K562 (cell line): Measurements from ENCODE around the gene BNIP2. TPM values are rescaled to one million over a fixed set of nuclear protein-coding genes. Genes with fewer than 3 reads are reported as not detected.

Experiments used
- ATAC-seq: fragments of 200-7000 bp; cut with Tn5 transposase; 3 replicates; pipeline ENCODE4 v1.9.1; 2020; ENCODE audit warnings: moderate library complexity
- BruUV-seq: library from RNA; stranded (reverse); fragments of 400-500 nt; replicated peaks from 2 replicates; lab custom pipeline; 2021; lab: Mats Ljungman, UMichigan
- CTCF ChIA-PET: fragments of 300-600 bp; formaldehyde crosslinking; extraction: SDS; loops from one replicate; lab custom pipeline; 2021; ENCODE audit warnings: low intra/inter-chr PET ratio; lab: Yijun Ruan, JAX
- POLR2A ChIA-PET: fragments of 300-600, 350-650 bp; sonication (Branson Sonifier 250); formaldehyde crosslinking; extraction: SDS; loops from one replicate; lab custom pipeline; 2021; ENCODE audit warnings: antibody characterized with exemption, inconsistent platforms; lab: Yijun Ruan, JAX
- DNase-seq, 4 experiments: peaks; one replicate each; pipeline versions ENCODE4 v3.0.0 to v3.0.0-alpha.2; 2011 to 2018; ENCODE audit warnings: low spot score in 3 of 4, mixed read lengths in 3 of 4; ENCODE audit errors: extremely low read depth in 1 of 4
- FAIRE-seq: peaks from 2 replicates; lab custom pipeline; 2011; peaks lifted over from hg19 to GRCh38; lab: Jason Lieb, UNC
- H2AFZ ChIP-seq: 2 replicates; pipeline ENCODE4 v1.6.0; 2011; ENCODE audit warnings: low read depth, low read length, control low read depth, inconsistent platforms
- H3K27ac ChIP-seq: fragments of 200-600 bp; 3 replicates; pipeline ENCODE4 v1.8.0; 2011; ENCODE audit warnings: low read depth, mild to moderate bottlenecking, control low read depth, inconsistent platforms, low read length, moderate library complexity, mixed read lengths; ENCODE audit errors: extremely low read depth
- H3K27me3 ChIP-seq, 2 experiments: fragments of 300-600 bp in 1 of 2; 2 replicates in 1 of 2; 3 replicates in 1 of 2; pipeline versions ENCODE4 v1.6.0 to v1.8.0; 2011; ENCODE audit warnings: inconsistent platforms in 2 of 2, low read length in 2 of 2, mild to moderate bottlenecking in 1 of 2, mixed read lengths in 1 of 2, moderate library complexity in 1 of 2; ENCODE audit not compliant: control insufficient read depth in 2 of 2, insufficient read depth in 2 of 2
- H3K36me3 ChIP-seq: fragments of 300-600 bp; 3 replicates; pipeline ENCODE4 v1.8.0; 2011; ENCODE audit warnings: mild to moderate bottlenecking, low read length, inconsistent platforms; ENCODE audit not compliant: control insufficient read depth, insufficient read depth
- H3K4me1 ChIP-seq, 2 experiments: fragments of 200-600 bp in 1 of 2; replicated peaks in 1 of 2; 2 replicates in 1 of 2; 3 replicates in 1 of 2; pipeline versions ENCODE4 v1.5.1 to v1.8.0; 2011; ENCODE audit warnings: inconsistent platforms in 2 of 2, low read length in 2 of 2, mild to moderate bottlenecking in 1 of 2, mixed read lengths in 1 of 2, moderate library complexity in 1 of 2; ENCODE audit not compliant: control insufficient read depth in 2 of 2, insufficient read depth in 2 of 2
- H3K4me2 ChIP-seq: 2 replicates; pipeline ENCODE4 v1.6.1; 2011; ENCODE audit warnings: low read length, control low read depth, inconsistent platforms, mixed read lengths; ENCODE audit not compliant: insufficient read depth
- H3K4me3 ChIP-seq: fragments of 200-600 bp; sonication (generic), shearing (Covaris generic); 2 replicates; pipeline ENCODE4 v1.5.1; 2016; ENCODE audit warnings: control low read depth, inconsistent platforms
- H3K79me2 ChIP-seq: fragments of 200-600 bp; 3 replicates; pipeline ENCODE4 v1.8.0; 2011; ENCODE audit warnings: low read length, inconsistent platforms; ENCODE audit not compliant: control insufficient read depth, insufficient read depth
- H3K9ac ChIP-seq, 2 experiments: 2 replicates each; pipeline versions ENCODE4 v1.6.0 to v1.6.1; 2011; ENCODE audit warnings: low read depth in 2 of 2, low read length in 2 of 2, control low read depth in 1 of 2, inconsistent platforms in 1 of 2, mild to moderate bottlenecking in 1 of 2, mixed read lengths in 1 of 2; ENCODE audit not compliant: insufficient read depth in 1 of 2
- H3K9me1 ChIP-seq: one replicate; pipeline ENCODE4 v1.6.0; 2011; ENCODE audit warnings: inconsistent platforms, mild to moderate bottlenecking, low read length, moderate library complexity; ENCODE audit not compliant: control insufficient read depth, insufficient read depth
- H3K9me3 ChIP-seq: replicated peaks from 2 replicates; pipeline ENCODE4 v1.5.1; 2011; ENCODE audit warnings: low read depth, low read length, inconsistent platforms; ENCODE audit not compliant: control insufficient read depth, insufficient read depth
- H4K20me1 ChIP-seq: replicated peaks from 2 replicates; pipeline ENCODE4 v1.6.1; 2011; ENCODE audit warnings: low read length, inconsistent platforms, mixed read lengths; ENCODE audit not compliant: control insufficient read depth, insufficient read depth
- BCL6 ChIP-seq: fragments of 250-450 bp; sonication (Bioruptor Pico); IDR thresholded peaks from 2 replicates; pipeline ENCODE4 v1.4.0; 2020
- BDP1 ChIP-seq: IDR thresholded peaks from 3 replicates; pipeline ENCODE4 v1.6.1; 2011; ENCODE audit not compliant: insufficient read length, insufficient read depth
- GABPA ChIP-seq: fragments of 200-800 bp; sonication (Bioruptor generic); conservative IDR thresholded peaks from 2 replicates; pipeline ENCODE4 v1.6.1; 2016; ENCODE audit warnings: low read depth, missing genetic modification characterization, missing compliant biosample characterization
- GABPB1 ChIP-seq: sonication (generic); formaldehyde crosslinking; IDR thresholded peaks from 2 replicates; pipeline ENCODE4 v1.8.0; 2022; ENCODE audit warnings: mild to moderate bottlenecking, missing genetic modification reagents
- MTA3 ChIP-seq: fragments of 450-650 bp; formaldehyde crosslinking; IDR thresholded peaks from 2 replicates; pipeline ENCODE4 v1.6.1; 2017; ENCODE audit warnings: mild to moderate bottlenecking, borderline replicate concordance
- NCOA1 ChIP-seq: fragments of 450-650 bp; IDR thresholded peaks from 2 replicates; pipeline ENCODE4 v1.6.1; 2016; ENCODE audit warnings: low read depth
- PHF20 ChIP-seq: fragments of 450-650 bp; IDR thresholded peaks from 2 replicates; pipeline ENCODE4 v1.6.1; 2018; ENCODE audit not compliant: partially characterized antibody
- PRMT5 ChIP-seq: sonication (generic); formaldehyde crosslinking; IDR thresholded peaks from 2 replicates; pipeline ENCODE4 v1.5.0; 2020; ENCODE audit warnings: missing genetic modification reagents
- ZNF146 ChIP-seq: IDR thresholded peaks from one replicate; pipeline ENCODE4 v1.6.1; 2018; ENCODE audit warnings: missing compliant biosample characterization; ENCODE audit not compliant: unreplicated experiment
- ZZZ3 ChIP-seq: fragments of 450-650 bp; IDR thresholded peaks from 2 replicates; pipeline ENCODE4 v1.6.1; 2016; ENCODE audit warnings: antibody characterized with exemption, mild to moderate bottlenecking, moderate library complexity
- WGBS: fragments of 100-300 bp; shearing (Covaris generic); methylation state at CpG from one replicate; pipeline ENCODE4 v1.1.6; 2016; ENCODE audit warnings: low coverage, mixed read lengths; ENCODE audit not compliant: insufficient coverage; ENCODE audit errors: missing lambda C conversion rate; 5-methylcytosine and 5-hydroxymethylcytosine counted together
- in situ Hi-C: fragments of 300-500 bp; cut with MboI; formaldehyde crosslinking; loops from 4 replicates; pipeline ENCODE4 v1.15.0; 2018; ENCODE audit warnings: inconsistent platforms, mixed read lengths
- intact Hi-C: fragments of 100-400 bp; cut with micrococcal nuclease; formaldehyde crosslinking; loops from 2 replicates; pipeline ENCODE4 v1.14.2; 2022
- polyA plus RNA-seq, 8 experiments: library from polyadenylated mRNA; depleted of rRNA in 4 of 8; stranded (reverse) in 5 of 8; unstranded in 3 of 8; fragments of >200 nt; fragmentation: Nextera tagmentation in 2 of 8; fragmentation: Illumina TruSeq in 1 of 8; extraction: Ambion mirVana in 2 of 8; extraction: Trizol in 1 of 8; gene quantifications; 2 replicates each; pipeline versions ENCODE4 v1.2.1 to v1.2.3, GENCODE V29; 2011 to 2014; ENCODE audit warnings: inconsistent platforms in 1 of 8, missing spikeins in 1 of 8
- total RNA-seq, 7 experiments: library from RNA; depleted of rRNA in 6 of 7; stranded (reverse); fragments of >200 nt in 6 of 7; fragmentation: Illumina TruSeq in 2 of 7; extraction: Trizol in 2 of 7; gene quantifications; 2 replicates each; pipeline versions ENCODE4 v1.2.1 to v1.2.3, GENCODE V29; 2011 to 2021; ENCODE audit warnings: low replicate concordance in 1 of 7
- TF ChIP-seq, protein P1 (sequence below): fragments of 450-650 bp; IDR thresholded peaks from 2 replicates; pipeline ENCODE4 v1.6.1; 2017; ENCODE audit warnings: mild to moderate bottlenecking, moderate library complexity
- TF ChIP-seq, protein P2 (sequence below): fragments of 250-450 bp; sonication (Bioruptor Pico); IDR thresholded peaks from 2 replicates; pipeline ENCODE4 v1.8.0; 2021; ENCODE audit warnings: moderate library complexity, mild to moderate bottlenecking, inconsistent platforms
- TF ChIP-seq, protein P3 (sequence below): fragments of 450-650 bp; IDR thresholded peaks from 2 replicates; pipeline ENCODE4 v1.6.1; 2016; ENCODE audit warnings: low read depth
- TF ChIP-seq, protein P4 (sequence below): sonication (generic); formaldehyde crosslinking; IDR thresholded peaks from 2 replicates; pipeline ENCODE4 v1.9.0; 2022; ENCODE audit warnings: mild to moderate bottlenecking, missing genetic modification reagents

The BNIP2 gene
- total and polyA plus RNA-seq, 9 of the 15 experiments (the other 6 are each of a cell fraction or from before 2014, with no cell fraction given) = 19.6 to 88.0 (median 52.5) TPM

DNA sequence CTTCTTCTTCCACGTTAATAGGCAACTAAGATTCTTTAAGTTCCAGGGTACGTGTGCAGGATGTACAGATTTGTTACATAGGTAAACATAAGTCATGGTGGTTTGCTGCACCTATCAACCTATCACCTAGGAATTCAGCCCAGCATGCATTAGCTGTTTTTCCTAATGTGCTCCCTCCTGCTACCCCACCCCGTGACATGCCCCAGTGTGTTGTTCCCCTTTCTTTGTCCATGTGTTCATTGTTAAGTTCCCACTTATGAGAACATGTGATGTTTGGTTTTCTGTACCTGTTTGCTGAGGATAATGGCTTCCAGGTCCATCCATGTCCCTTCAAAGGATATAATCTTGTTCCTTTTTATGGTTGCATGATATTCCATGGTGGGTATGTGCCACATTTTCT, 52.9 kb downstream of the BNIP2 start:
- Histone ChIP-seq H3K9ac (no peak overlapping the region), H3K4me1 (no peaks in the 10 kb centered on the region), H4K20me1 (no peaks in the 10 kb centered on the region), H3K4me3 (no peak overlapping the region), H3K36me3 (peaks cover 32% of the 10 kb centered on the region; the same call in 2 of the 3 replicates), H2AFZ (no peak overlapping the region), H3K79me2 (no peaks in the 10 kb centered on the region), H3K4me2 (no peak overlapping the region), H3K9me3 (no peaks in the 10 kb centered on the region), H3K9me1 (no peaks in the 10 kb centered on the region), H3K27me3 (no peaks in the 10 kb centered on the region; a peak in 1 of 5 replicates), H3K27ac (no peak overlapping the region)
- no peak for DNase-seq
- ChIA-PET POLR2A (interaction anchor here (1.5 to 2.2 kb wide), 2 partner anchors 8 to 12 kb away, joined by 5 to 7 read pairs; no protein-coding TSS in a partner anchor), CTCF (no interaction called here)
- no peak for ATAC-seq
- WGBS = 62% methylated on average over 3 of the region's 3 CpGs
- no TSS peak for BruUV-seq
- intact Hi-C loops (no loop called here), in situ Hi-C loops (no loop called here)
- FAIRE-seq = no peak
- TF ChIP-seq, protein P1, sequence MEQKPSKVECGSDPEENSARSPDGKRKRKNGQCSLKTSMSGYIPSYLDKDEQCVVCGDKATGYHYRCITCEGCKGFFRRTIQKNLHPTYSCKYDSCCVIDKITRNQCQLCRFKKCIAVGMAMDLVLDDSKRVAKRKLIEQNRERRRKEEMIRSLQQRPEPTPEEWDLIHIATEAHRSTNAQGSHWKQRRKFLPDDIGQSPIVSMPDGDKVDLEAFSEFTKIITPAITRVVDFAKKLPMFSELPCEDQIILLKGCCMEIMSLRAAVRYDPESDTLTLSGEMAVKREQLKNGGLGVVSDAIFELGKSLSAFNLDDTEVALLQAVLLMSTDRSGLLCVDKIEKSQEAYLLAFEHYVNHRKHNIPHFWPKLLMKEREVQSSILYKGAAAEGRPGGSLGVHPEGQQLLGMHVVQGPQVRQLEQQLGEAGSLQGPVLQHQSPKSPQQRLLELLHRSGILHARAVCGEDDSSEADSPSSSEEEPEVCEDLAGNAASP = no peak
- TF ChIP-seq, protein P2, sequence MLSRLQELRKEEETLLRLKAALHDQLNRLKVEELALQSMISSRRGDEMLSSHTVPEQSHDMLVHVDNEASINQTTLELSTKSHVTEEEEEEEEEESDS (CRISPR knock-in tag) = no peak
- TF ChIP-seq ZZZ3 (no peak), PHF20 (no peak), PRMT5 (CRISPR knock-in tag) (no peak), NCOA1 (no peak), BDP1 (no peak), MTA3 (no peak), GABPB1 (CRISPR knock-in tag) (no peak), GABPA (no peak), BCL6 (CRISPR knock-in tag) (no peak), ZNF146 (CRISPR knock-in tag) (no peak)
- TF ChIP-seq, protein P3, sequence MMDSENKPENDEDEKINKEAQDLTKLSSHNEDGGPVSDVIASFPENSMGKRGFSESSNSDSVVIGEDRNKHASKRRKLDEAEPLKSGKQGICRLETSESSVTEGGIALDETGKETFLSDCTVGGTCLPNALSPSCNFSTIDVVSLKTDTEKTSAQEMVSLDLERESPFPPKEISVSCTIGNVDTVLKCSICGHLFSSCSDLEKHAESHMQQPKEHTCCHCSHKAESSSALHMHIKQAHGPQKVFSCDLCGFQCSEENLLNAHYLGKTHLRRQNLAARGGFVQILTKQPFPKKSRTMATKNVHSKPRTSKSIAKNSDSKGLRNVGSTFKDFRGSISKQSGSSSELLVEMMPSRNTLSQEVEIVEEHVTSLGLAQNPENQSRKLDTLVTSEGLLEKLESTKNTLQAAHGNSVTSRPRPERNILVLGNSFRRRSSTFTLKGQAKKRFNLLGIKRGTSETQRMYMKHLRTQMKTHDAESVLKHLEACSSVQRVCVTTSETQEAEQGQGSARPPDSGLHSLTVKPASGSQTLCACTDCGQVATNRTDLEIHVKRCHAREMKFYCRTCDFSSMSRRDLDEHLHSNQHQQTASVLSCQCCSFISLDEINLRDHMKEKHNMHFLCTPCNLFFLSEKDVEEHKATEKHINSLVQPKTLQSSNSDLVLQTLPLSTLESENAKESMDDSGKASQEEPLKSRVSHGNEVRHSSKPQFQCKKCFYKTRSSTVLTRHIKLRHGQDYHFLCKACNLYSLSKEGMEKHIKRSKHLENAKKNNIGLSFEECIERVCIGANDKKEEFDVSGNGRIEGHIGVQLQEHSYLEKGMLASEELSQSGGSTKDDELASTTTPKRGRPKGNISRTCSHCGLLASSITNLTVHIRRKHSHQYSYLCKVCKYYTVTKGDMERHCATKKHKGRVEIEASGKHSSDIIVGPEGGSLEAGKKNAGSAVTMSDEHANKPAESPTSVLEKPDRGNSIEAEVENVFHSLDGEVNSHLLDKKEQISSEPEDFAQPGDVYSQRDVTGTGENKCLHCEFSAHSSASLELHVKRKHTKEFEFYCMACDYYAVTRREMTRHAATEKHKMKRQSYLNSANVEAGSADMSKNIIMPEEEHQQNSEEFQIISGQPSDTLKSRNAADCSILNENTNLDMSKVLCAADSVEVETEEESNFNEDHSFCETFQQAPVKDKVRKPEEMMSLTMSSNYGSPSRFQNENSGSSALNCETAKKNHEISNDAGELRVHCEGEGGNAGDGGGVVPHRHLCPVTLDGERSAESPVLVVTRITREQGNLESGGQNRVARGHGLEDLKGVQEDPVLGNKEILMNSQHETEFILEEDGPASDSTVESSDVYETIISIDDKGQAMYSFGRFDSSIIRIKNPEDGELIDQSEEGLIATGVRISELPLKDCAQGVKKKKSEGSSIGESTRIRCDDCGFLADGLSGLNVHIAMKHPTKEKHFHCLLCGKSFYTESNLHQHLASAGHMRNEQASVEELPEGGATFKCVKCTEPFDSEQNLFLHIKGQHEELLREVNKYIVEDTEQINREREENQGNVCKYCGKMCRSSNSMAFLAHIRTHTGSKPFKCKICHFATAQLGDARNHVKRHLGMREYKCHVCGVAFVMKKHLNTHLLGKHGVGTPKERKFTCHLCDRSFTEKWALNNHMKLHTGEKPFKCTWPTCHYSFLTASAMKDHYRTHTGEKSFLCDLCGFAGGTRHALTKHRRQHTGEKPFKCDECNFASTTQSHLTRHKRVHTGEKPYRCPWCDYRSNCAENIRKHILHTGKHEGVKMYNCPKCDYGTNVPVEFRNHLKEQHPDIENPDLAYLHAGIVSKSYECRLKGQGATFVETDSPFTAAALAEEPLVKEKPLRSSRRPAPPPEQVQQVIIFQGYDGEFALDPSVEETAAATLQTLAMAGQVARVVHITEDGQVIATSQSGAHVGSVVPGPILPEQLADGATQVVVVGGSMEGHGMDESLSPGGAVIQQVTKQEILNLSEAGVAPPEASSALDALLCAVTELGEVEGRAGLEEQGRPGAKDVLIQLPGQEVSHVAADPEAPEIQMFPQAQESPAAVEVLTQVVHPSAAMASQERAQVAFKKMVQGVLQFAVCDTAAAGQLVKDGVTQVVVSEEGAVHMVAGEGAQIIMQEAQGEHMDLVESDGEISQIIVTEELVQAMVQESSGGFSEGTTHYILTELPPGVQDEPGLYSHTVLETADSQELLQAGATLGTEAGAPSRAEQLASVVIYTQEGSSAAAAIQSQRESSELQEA = no peak
- TF ChIP-seq, protein P4, sequence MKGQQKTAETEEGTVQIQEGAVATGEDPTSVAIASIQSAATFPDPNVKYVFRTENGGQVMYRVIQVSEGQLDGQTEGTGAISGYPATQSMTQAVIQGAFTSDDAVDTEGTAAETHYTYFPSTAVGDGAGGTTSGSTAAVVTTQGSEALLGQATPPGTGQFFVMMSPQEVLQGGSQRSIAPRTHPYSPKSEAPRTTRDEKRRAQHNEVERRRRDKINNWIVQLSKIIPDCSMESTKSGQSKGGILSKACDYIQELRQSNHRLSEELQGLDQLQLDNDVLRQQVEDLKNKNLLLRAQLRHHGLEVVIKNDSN = no peak
